Thoracic aorta (tissue), 2 donors: ENCODE measurements around the gene CLEC2D. TPM values are rescaled to one million over a fixed set of nuclear protein-coding genes. Genes with fewer than 3 reads are reported as not detected.
"Not testable (repeated sequence)": the region's sequence is repeated elsewhere in the genome, so short reads cannot be mapped to it uniquely, and the experiment has no call there.

ENCODE experiments used
- ATAC-seq: fragments of 150-250 bp; one replicate; pipeline ENCODE4 v1.8.0; 2017; ENCODE audit warnings: low read depth; ENCODE audit not compliant: insufficient number of reproducible peaks, low FRiP score
- DNase-seq: peaks from one replicate; pipeline ENCODE4 v3.0.0-alpha.2; 2020; ENCODE audit warnings: low spot score
- H3K27ac ChIP-seq, 2 donors: fragments of 200-600 bp; sonication (generic); 1 replicate in 1 of 2; 2 replicates in 1 of 2; pipeline ENCODE4 v1.5.1; 2016; ENCODE audit warnings: mild to moderate bottlenecking in 2 of 2, moderate library complexity in 2 of 2
- H3K27me3 ChIP-seq: fragments of 200-600 bp; sonication (generic); replicated peaks from 2 replicates; pipeline ENCODE4 v1.6.0; 2016; ENCODE audit warnings: mild to moderate bottlenecking; ENCODE audit not compliant: insufficient read depth
- H3K36me3 ChIP-seq: fragments of 200-600 bp; sonication (generic); one replicate; pipeline ENCODE4 v1.5.1; 2016
- H3K4me1 ChIP-seq, 2 donors: fragments of 200-600 bp; sonication (generic); 1 replicate in 1 of 2; 2 replicates in 1 of 2; pipeline versions ENCODE4 v1.5.1 to v1.6.0; 2016; ENCODE audit warnings: low read depth in 2 of 2, mild to moderate bottlenecking in 1 of 2; ENCODE audit not compliant: control insufficient read depth in 1 of 2
- H3K4me3 ChIP-seq: fragments of 200-600 bp; sonication (generic); 2 replicates; pipeline ENCODE4 v1.5.1; 2016; ENCODE audit warnings: mild to moderate bottlenecking
- H3K9me3 ChIP-seq: fragments of 200-600 bp; sonication (generic); 2 replicates; pipeline ENCODE4 v1.5.1; 2016
- total RNA-seq, 2 donors: library from RNA; depleted of rRNA; stranded (reverse); fragments of >200 nt; gene quantifications; one replicate each; pipeline versions ENCODE4 v1.1.0 to v1.2.3, GENCODE V29; 2016
- TF ChIP-seq, protein P1 (sequence below): fragments of 200-600 bp; sonication (generic); IDR thresholded peaks from one replicate; pipeline ENCODE4 v1.5.1; 2019; ENCODE audit warnings: antibody characterized with exemption

CLEC2D gene
- total RNA-seq, 2 donors from 2014 or later: 19.2 to 30.8 TPM

DNA sequence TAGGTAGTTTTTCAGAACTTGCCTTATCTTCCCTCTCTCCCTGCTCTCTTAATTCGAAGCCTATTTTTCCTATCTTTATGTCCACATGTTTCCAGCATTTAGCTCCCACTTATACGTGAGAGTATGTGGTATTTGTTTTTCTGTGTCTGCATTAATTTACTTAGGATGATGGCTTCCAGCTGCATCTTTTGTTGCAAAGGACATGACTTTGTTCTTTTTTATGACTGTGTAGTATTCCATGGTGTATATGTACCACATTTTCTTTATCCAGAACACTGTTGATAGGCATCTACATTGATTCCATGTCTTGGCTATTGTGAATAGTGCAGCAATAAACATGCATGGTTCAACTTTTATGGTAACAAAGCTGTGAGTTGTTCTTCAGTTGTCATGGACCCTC, 7.8 kb upstream of the CLEC2D start:
- Histone ChIP-seq H3K36me3 (peaks cover 27% of the 10 kb centered on the region), H3K4me1 (no peaks in the 10 kb centered on the region), H3K9me3 (no peaks in the 10 kb centered on the region), H3K27ac (no peak overlapping the region), H3K27me3 (no peaks in the 10 kb centered on the region), H3K4me3 (no peak overlapping the region)
- no peak for ATAC-seq
- DNase-seq: no peak
- TF ChIP-seq, protein P1, sequence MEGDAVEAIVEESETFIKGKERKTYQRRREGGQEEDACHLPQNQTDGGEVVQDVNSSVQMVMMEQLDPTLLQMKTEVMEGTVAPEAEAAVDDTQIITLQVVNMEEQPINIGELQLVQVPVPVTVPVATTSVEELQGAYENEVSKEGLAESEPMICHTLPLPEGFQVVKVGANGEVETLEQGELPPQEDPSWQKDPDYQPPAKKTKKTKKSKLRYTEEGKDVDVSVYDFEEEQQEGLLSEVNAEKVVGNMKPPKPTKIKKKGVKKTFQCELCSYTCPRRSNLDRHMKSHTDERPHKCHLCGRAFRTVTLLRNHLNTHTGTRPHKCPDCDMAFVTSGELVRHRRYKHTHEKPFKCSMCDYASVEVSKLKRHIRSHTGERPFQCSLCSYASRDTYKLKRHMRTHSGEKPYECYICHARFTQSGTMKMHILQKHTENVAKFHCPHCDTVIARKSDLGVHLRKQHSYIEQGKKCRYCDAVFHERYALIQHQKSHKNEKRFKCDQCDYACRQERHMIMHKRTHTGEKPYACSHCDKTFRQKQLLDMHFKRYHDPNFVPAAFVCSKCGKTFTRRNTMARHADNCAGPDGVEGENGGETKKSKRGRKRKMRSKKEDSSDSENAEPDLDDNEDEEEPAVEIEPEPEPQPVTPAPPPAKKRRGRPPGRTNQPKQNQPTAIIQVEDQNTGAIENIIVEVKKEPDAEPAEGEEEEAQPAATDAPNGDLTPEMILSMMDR: no peak

DNA sequence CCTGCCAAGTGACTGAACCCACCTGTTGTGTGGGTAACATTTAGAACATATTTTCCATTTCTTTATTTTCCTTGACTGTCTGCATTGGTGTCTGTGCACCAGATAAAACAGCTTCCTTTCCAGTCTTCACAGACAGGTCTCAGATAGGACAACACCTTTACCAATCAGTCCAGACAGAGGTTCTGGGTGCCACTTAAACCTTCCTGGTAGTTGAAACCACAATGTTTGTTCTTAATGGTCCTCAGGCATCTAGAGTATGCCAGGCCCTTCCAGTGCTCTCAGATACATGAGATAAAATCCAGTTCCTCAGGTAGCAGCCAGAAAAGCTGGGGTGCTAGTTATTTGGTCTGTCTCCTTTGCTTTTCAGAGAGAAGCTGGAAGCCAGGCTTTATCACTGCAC, 7.0 kb upstream of the CLEC2D start:
- Histone ChIP-seq H3K36me3 (peaks cover 27% of the 10 kb centered on the region), H3K9me3 (no peaks in the 10 kb centered on the region), H3K27ac (no peak overlapping the region), H3K27me3 (no peaks in the 10 kb centered on the region), H3K4me1 (peaks cover 0 to under 1% of the 10 kb centered on the region in 2 donors), H3K4me3 (no peak overlapping the region)
- TF ChIP-seq, protein P1: no peak
- no peak for ATAC-seq
- no peak for DNase-seq

DNA sequence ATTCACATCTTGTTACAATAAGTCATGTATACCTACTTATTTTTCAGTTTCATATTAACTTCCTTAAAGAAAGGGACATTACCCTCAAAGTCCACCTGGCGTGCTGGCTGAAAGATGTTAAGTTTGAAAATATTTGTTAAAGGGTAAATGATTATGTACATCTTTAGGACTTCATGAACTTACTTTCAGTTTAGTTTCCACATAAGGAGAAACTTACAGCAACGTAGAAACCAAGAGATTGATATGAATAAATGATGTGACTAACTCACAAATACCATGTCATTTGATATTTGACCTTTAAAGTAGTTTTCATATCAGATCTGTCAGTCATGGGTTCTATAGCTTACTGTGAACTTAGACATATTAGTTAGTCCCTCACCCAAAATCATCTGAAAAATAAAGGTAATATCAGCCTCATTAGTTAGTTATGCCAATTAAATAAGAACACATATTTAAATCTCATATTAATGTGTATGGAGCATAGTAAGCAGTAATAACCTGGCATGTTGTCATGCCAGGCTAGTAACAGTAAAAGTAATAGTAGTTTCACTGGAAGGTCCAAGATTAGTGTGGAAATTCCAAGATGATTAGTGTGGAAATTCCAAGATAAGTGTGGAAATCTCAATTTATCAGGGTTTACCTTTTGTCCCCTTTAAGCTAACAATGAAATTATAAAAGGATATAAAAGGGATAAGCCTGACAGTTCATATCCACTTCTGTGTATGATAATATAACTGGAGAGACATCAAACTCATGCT, 1.9 kb upstream of the CLEC2D start:
- Histone ChIP-seq H3K4me3 (no peak overlapping the region), H3K27ac (no peak overlapping the region), H3K27me3 (no peaks in the 10 kb centered on the region), H3K4me1 (peaks cover 7 to 8% of the 10 kb centered on the region in 2 donors), H3K9me3 (no peaks in the 10 kb centered on the region), H3K36me3 (peaks cover 8% of the 10 kb centered on the region)
- DNase-seq (no peak), ATAC-seq (no peak)
- TF ChIP-seq, protein P1: no peak

DNA sequence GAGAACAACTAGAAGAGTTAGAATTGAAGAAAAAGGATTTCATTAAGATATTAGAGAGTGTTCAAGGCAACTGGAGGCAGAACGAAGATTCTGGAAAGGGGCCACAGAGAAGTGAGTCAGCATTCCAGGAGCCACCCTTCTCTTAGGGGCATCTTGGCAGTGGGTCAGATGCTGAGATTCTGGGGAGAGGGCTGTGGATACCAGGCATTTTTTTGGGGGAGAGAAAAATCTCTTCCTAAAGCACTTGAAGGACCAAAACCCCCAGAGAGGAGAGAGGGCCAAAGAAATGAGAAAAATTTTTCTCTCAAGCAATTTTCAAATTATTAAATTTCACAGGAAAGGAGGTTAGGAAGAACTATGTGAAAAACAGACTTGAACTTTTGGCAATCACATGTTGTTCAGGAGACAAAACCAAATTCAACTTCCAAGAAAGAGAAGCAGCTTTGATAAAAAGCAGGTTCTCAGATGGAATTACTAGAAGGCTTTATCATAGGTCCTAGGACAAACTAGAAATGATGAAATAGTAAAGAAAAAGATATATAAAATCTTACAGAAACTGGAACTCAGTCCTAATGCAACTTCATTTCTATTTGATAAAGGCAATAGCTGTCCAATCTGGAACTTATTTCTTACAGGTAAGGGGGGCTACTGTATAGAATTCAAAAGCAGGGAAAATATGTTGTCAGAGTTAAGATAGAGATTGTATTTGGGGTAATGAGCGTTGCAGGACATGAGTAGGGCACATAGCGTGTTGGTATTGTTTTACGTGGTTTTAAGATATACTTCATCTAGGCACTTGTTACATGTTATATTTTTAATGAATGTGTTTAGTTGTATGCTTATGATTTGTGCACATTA, 1.1 kb upstream of the CLEC2D start:
- H3K4me3 ChIP-seq: no peak overlapping the region
- H3K9me3 ChIP-seq: no peaks in the 10 kb centered on the region
- peaks cover 8 to 10% of the 10 kb centered on the region in 2 donors for H3K4me1 ChIP-seq
- H3K27ac ChIP-seq: no peak overlapping the region
- TF ChIP-seq, protein P1: no peak
- no peak for DNase-seq
- no peak for ATAC-seq
- H3K36me3 ChIP-seq: peaks cover 6% of the 10 kb centered on the region
- H3K27me3 ChIP-seq: no peaks in the 10 kb centered on the region

DNA sequence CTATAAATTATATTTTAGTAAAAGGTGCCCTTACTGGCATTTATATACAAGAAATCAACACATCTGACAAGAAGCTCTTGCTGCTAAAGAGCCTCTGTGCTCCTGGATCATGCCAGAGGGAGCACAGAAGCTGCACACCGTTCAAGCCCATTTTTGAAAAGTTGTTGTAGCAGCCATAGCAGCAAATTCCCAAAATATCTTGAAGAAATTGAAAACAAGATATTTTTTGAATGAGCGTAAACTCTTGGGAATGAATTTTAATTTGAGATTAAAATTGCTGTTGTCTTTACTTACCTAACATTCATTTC, 540 bp upstream of the CLEC2D start:
- TF ChIP-seq, protein P1: no peak
- H3K36me3 ChIP-seq: peaks cover 5% of the 10 kb centered on the region
- ATAC-seq (no peak), DNase-seq (no peak)
- no peaks in the 10 kb centered on the region for H3K27me3 ChIP-seq
- no peak overlapping the region for H3K4me3 ChIP-seq
- no peak overlapping the region for H3K27ac ChIP-seq
- peaks cover 13% of the 10 kb centered on the region in 2 donors for H3K4me1 ChIP-seq
- no peaks in the 10 kb centered on the region for H3K9me3 ChIP-seq

DNA sequence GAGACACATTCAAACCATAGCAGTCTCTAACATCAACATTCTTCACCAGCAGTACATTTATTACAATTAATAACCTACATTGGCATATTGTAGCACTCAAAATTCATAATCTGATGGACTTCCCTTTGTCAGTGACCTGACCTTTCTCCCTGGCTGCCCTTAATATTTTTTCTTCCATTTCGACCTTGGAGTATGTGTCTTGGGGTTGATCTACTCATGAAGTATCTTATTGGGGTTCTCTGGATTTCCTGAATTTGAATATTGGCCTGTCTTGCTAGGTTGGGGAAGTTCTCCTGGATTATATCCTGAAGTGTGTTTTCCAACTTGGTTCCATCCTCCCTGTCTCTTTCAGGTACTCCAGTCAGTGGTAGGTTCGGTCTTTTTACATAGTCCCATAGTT, 2.8 kb downstream of the CLEC2D start:
- H3K9me3 ChIP-seq, DNase-seq, ATAC-seq, H3K27me3 ChIP-seq, H3K36me3 ChIP-seq, H3K4me3 ChIP-seq, H3K27ac ChIP-seq: not testable (repeated sequence)
- H3K4me1 ChIP-seq: peaks cover 13 to 14% of the 10 kb centered on the region in 2 donors
